Stimulated activated CD8-positive, alpha-beta memory T cell treated with anti-CD3 and anti-CD28 coated beads, Interleukin-15, amount 100 ng/mL, for 24 hours (primary cell): ENCODE measurements around the gene MEGF11.

Experiments used
- DNase-seq: peaks from one replicate; pipeline ENCODE4 v3.0.0-alpha.2; 2020; ENCODE audit warnings: low read depth

MEGF11 gene

GRCh38 chr15:65916664-65917406, 336.7 kb downstream of the MEGF11 start:
- no peak for DNase-seq

DNA sequence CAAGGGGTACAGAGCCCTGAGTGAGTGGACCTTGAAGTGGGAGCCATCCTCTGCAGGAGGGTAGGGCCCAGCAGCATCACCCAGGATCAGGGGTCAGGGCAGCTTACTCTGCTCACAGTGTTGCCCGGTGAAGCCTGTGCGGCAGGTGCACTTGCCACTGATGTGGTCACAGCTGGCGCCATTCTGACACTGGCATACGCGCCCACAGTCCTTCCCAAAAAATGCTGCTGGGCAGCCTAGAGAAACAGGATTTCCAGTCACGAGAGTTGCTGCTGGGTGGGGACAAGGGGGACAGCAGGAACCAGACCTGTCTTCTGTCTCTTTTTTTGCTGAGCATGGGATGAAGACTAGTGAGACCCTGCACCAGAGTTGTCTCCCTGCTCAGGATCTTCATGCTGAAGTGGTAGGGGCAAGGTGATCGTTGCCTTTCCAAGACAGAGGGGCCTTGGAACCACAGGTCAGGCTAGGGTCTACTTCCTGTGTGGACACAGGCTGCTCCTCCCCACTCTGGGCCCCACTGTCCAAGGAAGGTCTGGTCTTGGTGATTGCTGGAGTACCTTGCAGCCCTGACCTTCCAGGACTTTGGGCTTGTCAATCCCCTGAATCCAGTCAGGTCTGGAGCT, 337.4 kb downstream of the MEGF11 start:
- DNase-seq = no peak

DNA sequence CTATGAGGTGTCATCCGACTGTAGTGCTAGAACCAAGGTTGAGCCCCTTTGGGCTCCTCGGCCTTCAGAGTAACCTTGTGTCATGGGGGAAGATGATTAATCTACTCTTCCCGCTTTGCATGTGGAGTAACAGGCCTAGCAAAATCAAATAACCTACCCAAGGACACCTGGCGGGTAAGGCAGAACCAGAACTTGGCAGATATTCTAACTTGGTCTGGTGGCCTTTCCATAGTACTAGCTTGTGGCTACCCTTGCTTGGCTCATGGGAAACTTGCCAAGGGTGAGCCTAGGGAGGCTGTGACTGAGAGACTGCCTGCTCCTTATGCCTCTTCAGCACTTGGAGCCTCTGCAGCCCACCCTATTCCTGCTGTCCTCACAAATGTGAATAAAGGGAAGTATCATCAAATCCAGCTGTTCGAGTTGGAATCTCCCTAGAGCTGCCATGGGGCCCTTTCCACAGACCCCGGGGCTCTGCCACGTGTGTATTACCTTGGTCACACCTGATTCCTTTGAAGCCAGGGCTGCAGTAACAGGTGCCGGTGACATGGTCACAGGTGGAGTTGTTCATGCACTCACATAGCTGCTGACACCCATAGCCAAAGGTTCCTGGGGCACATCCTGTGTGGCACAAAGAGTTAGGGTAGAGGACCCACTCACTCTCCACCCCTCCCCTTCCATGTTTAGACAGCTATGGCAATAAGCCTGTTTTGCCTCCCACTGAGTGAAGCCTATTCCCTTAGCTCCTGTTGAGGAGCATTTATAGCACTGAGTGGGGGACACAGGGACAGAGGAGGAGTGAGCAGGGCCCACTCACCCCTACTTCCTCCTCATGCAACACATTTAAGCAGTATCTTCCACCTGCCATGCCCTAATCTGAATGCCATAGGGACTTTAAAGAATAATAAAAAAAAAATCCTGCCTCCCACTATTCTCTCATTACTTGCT, 338.3 kb downstream of the MEGF11 start:
- no peak for DNase-seq

GRCh38 chr15:65914386-65914785, 339.2 kb downstream of the MEGF11 start:
- DNase-seq = no peak

- no peak for DNase-seq
Measured at GRCh38 chr15:65913631-65914199, 339.8 kb downstream of the MEGF11 start.

DNA sequence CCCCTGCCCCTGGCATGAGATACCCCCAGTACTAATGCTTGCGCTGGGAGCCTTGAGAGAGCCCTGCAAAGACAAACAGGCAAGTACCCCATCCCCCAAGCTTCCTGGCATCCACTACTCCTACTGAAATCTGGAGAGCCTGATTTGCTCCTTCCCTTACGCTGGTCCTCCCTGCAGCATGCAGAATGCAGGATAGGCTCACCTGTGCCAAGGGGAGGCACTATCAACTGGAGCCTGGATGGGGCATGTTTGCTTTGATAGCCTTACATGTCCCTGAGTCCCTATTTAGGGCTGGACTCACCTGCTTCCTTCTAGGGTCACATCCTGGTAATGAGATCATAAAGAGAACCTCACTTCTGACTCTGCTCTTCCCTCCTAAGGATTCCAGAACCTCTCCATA, 341.3 kb downstream of the MEGF11 start:
- no peak for DNase-seq

- no peak for DNase-seq
Measured at GRCh38 chr15:65910341-65910740, 343.2 kb downstream of the MEGF11 start.

DNA sequence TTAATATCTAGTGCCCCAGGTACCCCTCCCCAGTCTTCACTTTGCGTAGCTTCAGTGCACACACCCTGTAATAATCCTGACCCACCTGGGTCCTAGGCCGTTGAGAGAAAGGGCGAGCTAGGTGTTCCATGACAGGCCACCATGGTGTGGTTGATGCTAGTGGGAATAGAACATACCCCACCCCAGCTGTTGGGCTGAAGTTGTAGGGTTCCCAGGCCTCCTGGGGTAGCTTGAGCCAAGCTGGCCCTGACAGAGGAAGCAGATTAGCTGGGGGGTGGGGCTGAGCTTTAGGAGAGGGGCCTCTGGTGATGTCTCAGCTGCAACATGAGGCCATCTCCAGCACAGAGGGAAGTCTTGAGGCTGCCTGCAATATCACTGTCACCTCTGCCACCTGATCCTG, 343.7 kb downstream of the MEGF11 start:
- no peak for DNase-seq

DNA sequence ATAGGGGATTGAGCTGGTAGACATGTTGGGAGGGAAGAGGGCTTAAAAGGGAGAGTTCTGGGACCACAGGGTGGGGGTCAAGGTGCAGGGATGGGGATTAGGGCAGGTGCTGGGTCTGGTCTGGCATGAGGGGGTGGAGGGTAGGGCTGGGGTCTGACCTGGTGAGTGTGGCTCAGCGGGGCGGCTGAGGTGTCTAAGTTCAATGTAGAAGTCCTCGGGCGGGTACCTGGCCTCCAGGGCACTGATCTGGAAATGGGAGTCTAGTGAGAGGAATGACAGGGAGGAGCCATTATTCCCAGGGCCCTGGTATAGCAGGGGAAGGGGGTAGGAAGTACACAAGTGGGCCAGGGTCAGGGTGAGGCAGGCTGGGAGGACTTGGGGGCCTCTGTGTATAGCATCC, 344.7 kb downstream of the MEGF11 start:
- DNase-seq = no peak

GRCh38 chr15:65907661-65908060, 345.9 kb downstream of the MEGF11 start:
- DNase-seq = no peak

DNA sequence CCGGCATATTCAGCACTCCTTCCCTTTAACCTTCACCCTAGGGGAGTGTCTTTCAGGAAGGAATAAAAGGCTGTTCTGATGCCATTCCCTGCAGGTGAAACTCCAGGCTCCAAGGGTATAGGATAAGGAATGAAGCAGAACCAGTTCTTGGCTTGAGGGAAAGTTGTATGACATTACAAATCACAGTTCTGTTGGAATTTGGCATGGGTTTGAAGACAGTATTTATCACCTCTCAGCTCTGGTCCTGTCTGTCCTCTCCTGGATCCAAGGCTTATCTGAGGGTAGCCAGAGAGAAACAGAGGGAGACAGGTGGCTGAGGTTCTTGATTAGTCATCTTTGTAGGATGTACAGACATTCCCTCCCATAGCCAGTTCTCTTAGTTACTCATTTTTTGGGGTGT, 347.2 kb downstream of the MEGF11 start:
- DNase-seq = no peak

- DNase-seq = no peak
Measured at GRCh38 chr15:65904301-65904700, 349.2 kb downstream of the MEGF11 start.

DNA sequence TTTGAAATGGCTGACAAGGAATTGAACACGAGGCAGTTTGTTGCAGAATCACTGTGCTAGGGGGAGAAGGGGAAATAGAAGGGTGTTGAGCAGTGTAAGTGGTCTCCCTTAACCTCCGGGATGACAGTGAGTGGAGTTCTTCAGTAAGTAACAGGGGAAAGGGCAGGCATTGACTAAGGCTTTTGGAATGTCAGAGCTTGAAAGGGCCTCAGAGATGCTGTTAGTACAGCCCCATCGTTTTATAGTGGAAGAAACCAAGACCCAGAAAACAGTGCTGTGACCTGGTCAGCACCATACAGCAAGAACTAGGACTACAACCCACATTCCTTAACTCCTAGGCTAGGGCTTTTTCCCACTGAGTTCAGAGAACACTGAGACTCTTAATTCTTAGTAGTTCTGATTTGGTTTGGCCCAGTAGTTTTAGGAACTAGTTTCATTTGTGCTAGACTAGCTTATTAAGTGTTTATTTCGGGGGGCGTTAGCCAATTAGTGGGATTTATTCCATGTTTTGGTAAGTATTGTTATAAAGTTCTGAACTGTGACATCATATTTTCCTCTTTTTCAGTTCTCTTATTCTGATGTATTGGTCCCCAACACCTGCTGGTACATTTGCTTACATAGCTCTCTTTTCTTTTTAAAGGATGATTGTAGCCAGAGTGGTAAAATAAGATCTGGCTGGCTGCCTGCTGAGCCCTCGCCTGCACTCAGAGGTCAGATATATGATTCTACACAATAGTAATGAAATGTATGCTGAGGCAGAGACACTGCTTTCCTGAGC, 350.1 kb downstream of the MEGF11 start:
- DNase-seq = no peak

DNA sequence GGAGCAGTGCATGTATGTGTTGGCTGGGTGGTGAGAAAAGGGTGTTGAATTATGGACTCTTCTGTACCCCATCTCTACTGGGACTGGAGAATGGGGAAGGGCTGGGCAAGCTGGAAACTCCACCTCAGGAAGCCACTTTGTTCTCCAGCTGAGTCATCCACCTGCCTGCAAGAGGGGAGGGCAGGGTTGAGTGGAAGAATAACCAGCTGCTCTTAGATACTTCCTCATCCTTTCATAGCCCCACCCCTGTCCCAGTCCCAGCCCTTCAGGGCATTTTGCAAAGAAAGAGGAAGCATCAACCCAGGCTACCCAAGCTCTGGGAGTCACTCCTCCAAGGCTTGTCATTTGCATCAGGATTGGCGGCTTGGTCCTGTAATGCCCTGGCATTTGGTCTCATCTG, 351.2 kb downstream of the MEGF11 start:
- DNase-seq = no peak

DNA sequence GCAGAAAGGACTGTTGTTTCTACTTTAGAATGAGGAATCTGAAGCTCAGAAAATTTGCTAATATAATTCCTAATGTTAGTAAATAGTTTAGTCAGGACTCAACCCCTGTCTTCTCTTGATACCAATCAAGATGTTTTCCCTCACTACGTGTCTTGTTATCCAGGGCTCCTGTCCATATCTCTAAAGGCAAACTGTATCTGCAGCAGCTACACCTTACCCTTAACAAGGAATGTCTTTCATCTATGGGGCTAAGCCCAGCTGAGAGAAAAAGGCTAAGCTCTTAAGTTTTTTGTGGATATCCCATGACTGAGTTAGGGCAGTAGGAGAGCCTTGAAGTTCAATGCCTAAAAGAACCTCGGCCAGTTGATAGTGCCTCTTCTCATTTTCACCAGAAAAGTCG, 351.7 kb downstream of the MEGF11 start:
- no peak for DNase-seq

DNA sequence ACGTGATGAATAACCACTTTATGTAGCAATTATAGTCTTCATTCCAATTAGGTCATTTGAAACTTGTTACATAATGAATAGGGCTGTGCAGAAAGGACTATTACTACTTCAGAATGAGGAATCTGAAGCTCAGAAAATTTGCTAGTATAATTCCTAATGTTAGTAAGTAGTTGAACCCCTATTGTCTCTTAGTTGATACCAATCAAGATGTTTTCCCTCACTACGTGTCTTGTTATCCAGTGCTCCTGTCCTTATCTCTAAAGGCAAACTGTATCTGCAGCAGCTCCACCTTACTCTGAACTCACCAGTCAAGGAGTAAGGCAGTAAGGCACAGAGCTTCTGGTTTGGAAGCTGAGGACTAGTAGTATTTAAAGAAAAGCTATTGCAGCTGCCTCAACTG, 352.2 kb downstream of the MEGF11 start:
- DNase-seq = no peak

- no peak for DNase-seq
Measured at GRCh38 chr15:65900488-65900887, 353.1 kb downstream of the MEGF11 start.

DNA sequence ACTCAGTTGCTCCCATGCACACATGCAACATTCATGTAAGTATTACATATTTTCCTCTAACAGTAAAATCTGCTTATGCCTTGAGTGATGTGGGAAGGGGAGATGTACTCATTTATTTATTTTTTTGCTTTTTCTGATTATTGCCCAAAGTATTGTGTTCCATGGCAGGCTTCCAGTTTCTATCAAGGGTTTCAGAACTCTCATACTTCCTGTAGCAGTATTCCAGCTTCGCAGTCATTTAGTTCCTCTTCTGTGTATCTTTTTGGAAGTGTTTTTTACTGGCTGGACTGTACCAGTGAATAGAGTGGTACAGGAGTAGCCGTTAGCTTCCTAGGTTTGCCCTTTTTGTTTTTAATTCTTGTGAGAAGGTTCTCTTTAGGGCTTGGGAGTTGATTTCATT, 357.3 kb downstream of the MEGF11 start:
- DNase-seq = no peak

DNA sequence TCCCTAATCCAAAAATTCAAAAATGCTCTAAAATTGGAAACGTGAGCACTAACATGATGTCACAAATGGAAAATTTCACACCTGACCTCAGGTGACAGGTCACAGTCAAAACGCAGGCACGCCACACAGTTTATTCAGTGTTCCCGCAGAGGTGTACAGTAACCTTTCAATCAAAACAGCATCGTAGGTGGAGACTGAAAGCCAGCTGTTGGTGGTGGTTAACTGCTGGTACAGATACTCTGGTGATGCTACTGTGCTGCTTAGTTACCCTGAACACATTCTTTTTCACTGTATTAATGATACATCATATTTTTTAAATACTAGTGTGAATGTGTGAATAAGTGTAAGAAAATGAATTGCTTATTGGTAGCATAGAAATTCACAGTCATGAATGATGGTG, 360.5 kb downstream of the MEGF11 start:
- DNase-seq = no peak

DNA sequence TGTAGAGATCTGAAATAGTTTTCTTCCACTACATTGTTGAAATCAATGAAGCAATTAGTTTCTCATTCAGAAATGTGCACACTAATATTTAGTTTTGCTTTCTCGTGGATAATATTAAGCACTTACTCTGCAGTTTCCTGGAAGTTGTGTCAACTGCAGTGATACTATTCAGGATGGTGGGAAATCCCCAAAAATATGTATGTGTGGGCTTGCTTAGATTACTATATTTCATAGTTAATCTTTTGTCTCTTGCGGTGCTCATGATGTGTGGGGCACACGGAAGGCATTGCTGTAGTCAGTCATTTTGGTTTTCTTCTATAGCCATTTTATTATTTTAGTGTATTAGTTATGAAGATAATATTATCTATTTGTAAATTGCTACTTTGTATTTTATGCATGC, 364.6 kb downstream of the MEGF11 start:
- no peak for DNase-seq

DNA sequence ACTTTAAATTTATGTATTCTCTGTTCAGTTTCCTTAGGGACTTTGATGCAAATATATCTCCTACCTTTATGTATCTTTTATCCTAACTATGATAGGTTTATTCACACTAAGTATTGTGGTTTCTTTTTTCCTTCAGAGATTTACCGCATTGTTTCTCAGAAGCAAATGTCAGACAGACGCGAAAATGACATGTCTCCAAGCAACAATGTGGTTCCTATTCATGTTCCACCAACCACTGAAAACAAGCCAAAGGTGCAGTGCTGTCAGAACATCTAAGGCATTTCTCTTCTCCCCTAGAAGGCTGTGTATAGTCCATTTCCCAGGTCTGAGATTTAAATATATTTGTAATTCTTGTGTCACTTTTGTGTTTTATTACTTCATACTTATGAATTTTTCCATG, 366.0 kb downstream of the MEGF11 start:
- no peak for DNase-seq
